Ovary (tissue), 3 donors: ENCODE results near the gene NELL1.

Experiments
- POLR2A ChIP-seq: fragments of 450-650 bp; IDR thresholded peaks from one replicate; pipeline ENCODE4 v1.6.1; 2017; ENCODE audit warnings: antibody characterized with exemption, mild to moderate bottlenecking, moderate library complexity
- TF ChIP-seq, protein P1 (sequence below), 3 donors: fragments of 450-650 bp in 2 of 3; fragments of 200-600 bp in 1 of 3; IDR thresholded peaks; one replicate each; pipeline versions ENCODE4 v1.5.1 to v1.8.0; 2016 to 2022; ENCODE audit warnings: antibody characterized with exemption in 3 of 3, mild to moderate bottlenecking in 1 of 3
- donor health status: DM: no; HTN: no; CAD: no.

DNA sequence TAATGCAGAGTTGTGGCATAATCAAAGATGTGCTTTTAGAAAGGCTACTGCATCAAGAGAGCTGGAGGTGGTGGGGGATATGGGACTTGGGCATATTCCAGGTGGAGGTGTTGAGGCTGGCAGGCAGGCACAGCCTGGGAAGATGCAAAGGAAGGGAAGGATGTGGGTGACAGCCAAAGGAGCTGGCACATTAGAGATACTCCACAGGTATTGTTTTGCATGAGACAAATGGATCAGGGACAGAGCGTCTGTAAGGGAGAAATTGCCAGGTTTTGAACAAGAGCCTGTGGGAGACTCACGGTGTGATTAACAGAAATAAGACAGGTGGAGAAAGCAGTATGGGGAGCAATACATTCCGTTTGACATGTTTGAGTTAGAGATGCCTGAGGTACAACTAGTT is 263.7 kb downstream of the NELL1 start:
- TF ChIP-seq, protein P1, sequence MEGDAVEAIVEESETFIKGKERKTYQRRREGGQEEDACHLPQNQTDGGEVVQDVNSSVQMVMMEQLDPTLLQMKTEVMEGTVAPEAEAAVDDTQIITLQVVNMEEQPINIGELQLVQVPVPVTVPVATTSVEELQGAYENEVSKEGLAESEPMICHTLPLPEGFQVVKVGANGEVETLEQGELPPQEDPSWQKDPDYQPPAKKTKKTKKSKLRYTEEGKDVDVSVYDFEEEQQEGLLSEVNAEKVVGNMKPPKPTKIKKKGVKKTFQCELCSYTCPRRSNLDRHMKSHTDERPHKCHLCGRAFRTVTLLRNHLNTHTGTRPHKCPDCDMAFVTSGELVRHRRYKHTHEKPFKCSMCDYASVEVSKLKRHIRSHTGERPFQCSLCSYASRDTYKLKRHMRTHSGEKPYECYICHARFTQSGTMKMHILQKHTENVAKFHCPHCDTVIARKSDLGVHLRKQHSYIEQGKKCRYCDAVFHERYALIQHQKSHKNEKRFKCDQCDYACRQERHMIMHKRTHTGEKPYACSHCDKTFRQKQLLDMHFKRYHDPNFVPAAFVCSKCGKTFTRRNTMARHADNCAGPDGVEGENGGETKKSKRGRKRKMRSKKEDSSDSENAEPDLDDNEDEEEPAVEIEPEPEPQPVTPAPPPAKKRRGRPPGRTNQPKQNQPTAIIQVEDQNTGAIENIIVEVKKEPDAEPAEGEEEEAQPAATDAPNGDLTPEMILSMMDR (IDR thresholded peaks at IDR 0.05), result no peak
- no peak for TF ChIP-seq POLR2A
